ENCODE measurements around the gene LCN6.

DNA sequence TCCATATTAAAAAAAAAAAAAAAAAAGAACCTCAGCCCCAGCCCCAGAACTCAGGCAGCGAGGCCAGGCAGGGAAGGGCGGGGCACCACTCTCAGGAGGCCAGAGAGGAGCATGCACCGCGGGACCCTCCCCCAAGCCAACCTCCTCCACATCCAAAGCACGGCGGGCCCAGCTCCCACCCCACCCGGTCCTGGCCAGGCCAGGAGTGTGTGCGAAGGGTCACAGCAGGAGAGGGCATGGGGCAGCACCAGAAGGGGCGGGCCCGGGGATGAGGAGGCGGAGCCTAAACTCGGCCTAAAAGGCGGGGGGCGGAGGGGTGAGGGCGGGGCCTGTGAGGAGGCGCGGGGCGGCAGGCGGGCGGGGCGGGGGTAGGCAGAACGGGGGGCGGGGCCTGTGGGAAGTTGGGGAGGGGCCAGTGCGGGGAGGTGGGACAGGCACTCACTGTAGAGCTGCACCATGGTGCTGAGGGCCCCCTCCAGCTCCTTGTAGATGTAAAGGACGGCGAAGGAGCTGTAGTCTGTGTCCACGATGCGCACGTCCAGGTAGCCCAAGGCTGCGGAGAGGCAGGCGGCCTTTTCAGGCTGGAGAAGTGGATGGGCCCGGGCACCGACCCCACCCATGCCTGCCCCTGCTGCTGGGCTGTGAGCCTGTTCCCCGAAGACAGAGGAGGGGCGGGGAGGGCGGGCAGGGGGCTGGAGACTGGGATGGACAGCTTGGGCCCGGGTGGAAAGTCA is 14.8 kb upstream of the LCN6 start:
- TF ChIP-seq GATA2 (IDR thresholded peaks at IDR 0.05; ENCODE audit: low read depth, low read length) (no peak), GATA3 (IDR thresholded peaks at IDR 0.05; ENCODE audit: low read depth, low read length) (no peak)
